Measurements from ENCODE around the gene ARPC1A.
"Not testable (repeated sequence)": the region's sequence is repeated elsewhere in the genome, so short reads cannot be mapped to it uniquely, and the experiment has no call there.

Gene ARPC1A

DNA sequence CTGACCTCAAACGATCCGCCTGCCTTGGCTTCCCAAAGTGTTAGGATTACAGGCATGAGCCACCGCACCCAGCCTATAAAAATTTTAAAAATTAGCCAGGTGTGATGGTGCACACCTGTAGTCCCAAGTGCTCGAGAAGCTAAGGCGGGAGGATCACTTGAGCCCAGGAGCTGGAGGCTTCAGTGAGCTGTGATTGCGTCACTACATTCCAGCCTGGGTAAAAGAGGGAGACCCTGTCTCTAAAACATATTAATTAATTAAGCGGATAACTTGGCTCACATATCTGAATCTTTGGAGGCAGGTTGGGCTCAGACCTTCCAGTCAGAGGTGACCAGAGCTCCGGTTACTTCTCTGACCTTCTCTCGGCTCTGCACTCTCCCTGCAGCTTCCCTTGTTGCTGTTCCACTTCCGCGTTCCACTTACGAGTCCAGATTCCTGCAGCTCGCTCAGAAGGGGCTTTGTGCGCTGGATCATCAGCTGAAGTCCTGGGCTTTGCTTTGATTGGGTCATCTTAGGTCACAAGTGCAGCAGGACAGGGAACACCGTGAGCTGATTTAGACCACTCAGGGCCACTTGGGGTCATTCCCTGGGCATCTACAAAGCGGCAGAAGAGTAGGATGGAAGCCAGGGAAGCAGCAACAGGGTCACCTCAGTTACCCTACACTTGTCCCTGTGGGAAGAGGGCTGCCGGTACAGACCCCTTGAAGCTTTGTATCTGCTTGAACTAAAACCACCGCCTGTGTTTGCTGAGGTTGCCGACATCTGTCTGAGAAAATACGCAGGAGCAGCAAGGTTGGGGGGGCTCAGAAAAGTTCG, 46.8 kb downstream of the ARPC1A start:
- DNase-seq: peak; percentile 41

DNA sequence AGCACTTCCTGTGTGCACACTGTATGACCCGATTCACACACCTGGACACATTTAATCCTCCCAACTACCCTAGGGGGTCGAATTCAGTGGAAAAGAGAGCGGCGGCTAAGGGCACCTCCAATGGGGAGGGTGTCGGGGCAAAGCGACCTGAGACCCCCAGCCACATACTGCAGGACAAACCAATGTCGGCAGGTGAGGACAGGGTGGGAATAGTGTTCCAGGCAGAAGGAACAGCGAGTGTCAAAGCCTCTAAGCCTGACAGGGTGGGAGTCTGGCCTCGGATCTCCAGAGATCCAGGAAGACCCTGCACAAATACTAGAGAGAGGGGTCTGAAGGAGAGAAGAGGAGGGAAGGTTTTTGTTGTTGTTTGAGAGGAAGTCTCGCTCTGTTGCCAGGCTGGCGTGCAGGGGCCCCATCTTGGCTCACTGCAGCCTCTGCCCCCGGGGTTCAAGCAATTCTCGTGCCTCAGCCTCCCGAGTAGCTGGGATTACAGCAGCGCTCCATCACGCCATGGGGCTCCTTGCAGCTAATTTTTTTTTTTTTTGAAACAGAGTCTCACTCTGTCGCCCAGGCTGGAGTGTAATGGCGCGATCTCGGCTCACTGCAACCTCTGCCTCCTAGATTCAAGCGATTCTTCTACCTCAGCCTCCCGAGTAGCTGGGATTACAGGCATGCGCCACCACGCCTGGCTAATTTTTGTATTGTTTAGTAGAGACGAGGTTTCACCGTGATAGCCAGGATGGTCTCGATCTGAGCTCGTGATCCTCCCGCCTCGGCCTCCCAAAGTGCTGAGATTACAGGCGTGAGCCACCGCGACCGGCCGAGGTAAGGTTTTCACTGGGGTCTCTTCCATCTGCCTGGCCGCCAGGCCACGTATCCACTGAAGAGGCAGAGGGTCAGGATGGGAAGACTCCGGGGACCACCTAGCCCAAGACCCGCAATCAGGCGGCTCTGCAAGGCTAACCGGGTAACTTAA, 47.7 kb downstream of the ARPC1A start:
- DNase-seq: no peak

DNA sequence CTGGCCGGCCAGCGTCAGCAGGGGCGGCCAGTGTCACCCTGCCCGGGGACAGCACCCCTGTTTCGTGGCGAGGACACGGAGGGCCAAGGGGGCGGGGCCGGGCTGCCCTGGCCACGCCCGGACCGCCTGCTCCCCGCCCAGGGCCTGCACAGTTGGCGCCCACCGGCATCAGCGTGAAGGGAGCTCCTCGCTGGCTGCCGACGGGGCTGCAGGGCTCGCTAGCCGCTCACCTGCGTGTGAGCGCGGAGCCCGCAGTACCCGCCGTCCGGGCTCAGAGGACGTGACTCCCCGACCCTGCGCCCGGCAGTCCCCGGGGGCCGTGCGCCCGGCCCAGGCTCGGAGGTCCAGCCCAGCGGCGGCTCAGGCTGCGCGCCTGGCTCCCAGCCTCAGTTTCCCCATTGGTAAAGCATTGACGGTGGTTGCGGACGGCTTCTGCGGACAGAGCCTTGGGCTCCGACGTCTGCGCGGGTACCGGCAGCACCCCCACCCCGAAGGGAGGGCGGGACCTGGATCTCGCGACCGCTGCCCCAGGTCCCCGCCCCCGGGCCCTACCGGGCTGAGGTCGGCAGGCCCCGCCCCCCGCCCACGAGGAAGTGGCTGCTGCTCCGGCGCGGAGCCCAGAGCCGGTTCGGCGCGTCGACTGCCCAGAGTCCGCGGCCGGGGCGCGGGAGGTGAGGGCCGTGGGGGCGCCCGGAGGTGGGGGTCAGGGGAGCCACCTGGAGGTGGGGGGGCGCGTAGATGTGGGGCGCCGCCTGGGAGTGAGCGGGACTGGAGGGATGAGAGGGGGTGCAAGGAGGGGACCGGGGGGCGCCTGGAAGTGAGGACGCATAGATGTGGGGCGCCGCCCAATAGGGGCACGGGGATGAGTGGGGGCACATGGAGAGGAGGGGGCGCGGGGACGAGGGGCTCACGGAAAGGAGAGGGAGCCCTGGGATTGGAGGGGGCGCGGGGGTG, 48.7 kb downstream of the ARPC1A start, which contains the start of gene ARPC1B:
Gene ARPC1B (plus strand): TSS at position 620 of the 954 bp plus-strand sequence. CDS start 10,985 bp downstream, outside the sequence.
- peak; percentile 62 for DNase-seq

DNA sequence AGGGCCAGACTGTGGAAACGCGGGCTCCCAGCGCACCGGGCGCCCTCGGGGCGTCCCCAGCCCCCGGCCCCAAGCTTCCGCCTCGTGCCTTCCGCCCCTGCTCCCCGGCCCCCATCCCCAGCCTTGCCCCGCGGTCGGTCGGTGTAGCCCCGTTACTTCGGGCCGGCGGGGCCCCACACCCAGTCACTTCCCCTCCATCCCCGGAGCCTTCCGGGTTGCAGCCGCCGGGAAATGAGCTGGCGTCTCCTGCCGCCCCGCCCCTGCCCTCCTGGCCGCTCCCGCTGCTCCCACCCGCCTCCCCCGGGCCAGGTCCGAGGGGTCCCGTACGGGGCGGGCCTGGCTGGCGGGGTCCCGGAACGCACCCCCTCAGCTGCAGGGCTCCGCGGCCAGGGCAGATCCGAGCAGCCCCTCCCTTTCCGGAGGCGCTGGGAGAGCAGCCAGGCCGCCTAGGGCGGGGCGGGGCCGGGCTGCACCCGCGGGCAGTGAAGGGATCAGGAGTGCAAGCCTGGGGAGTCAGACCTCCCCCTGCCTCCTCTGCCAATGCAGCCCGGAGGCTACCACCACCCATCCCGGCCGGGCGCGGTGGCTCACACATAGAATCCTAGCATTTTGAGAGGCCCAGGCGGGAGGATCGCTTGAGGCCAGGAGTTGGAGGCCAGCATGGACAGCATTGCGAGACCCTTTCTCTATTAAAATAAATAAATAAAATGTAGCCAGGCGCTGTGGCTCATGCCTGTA, 49.5 kb downstream of the ARPC1A start:
- DNase-seq: peak; percentile 51

DNA sequence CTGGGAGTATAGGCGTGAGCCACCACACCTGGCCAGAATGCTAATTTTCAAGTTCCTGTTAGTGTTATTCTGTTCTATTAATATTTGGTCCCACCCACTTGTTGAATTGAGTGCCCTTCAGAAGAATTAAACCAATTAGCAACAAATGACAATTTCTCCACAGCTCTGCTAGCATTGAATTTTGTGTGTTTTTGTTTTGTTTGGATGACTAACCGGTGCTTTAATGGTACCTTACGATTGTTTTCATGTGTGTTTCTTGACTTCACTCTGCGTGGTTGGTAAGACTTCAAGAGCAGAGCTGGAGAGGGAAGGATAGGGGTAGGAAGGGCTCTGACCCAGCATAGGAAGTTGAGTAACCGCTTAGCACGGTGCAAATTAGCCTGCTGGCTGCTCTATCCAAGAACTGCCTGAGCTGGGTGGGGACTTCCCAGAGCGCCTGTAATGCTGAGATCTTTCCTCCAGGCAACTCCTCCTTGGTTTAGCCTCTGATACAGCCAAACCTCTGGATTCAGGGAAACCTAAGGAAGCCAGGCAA, 53.4 kb downstream of the ARPC1A start:
- peak; percentile 86 for DNase-seq

DNA sequence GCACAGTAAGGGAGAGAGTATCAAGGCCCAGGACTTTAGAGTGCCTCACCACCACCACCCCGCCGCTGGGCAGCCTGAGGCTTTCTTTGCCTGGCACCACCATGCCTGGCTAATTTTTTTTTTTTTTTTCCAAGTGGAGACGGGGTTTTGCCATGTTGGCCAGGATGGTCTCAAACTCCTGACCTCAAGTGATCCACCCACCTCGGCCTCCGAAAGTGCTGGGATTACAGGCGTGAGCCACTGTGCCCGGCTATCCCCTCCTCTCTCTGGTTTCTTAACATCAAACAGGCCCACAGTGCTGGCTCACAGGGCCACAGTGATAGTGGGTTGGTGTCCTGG, 54.0 kb downstream of the ARPC1A start:
- DNase-seq: not testable (repeated sequence)

DNA sequence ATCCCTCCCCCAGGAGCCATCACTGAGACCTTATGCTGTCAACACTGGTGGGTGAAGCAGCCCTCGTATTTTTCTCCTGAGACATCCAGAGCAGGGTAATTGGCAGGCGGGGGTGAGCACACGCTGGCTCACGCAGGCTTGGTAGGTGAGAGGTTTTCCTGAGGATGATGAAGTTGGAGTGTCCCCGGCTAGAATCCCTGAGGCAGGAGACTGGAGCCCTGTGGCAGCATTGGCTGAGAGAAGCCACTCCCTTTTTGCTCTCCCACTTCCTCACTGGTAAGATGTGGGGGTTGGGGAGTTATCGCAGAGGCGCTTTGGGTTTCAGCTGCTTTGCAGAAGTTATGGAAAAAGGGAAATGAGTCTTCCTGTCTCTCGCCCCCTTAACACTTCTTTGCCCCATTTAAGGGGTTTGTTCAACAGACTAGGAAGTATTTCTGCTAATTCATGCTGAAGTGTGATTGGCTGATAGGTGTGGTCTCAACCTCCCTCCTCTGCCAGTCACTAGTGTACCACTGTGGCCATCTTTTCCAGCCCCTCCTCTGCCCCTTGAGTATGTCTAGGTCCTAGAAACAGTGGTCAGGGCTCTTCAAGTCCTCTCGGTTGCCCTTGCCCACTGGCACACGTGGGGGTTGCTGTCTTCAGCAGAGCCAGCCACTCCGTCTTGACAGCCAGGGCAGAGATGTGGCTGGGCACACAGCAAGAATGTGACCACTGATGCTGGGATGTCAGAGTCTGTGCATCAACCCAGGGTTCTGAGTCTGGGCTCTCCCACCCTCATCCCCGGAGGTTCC, 54.5 kb downstream of the ARPC1A start:
- DNase-seq: peak; percentile 99

DNA sequence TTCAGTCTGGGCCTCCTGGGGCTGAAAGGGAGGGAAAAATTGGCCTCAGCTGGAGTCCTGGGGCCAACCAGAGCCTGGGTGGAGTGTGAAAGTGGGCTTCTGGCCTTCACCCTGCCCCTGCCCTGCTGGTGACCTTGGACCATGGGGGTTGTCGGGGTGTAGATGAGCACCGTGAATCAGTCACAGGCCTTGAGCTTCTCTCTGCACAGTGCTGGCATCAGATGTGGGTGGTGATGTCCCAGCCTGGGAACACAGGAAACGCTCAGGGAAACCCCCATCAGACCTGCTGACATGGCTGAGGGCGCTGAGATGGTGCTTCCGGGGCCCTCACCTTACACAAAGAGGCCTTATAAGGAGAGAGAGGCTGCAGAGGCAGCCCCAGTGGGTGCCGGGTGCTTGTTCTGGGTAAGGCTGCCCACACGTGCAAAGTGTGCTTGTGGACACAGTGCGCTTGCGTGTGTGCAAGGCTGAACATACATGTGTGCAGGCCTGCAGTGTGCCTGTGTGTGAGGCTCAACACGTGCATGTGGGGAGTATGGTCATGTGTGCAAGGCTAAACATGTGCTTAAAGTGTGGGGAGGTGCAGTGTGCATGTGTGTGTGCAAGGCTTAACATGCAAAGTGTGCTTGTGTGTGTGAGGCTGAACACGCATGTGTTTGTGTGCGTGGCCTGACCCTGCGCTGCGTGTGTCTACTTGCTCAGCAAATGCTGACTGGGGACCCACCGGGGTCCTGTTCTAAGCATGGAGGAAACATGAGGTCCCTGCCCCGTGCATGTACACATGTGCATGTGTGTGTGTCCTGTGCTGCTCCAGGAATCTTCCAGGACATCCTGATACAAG, 55.3 kb downstream of the ARPC1A start:
- DNase-seq: no peak

DNA sequence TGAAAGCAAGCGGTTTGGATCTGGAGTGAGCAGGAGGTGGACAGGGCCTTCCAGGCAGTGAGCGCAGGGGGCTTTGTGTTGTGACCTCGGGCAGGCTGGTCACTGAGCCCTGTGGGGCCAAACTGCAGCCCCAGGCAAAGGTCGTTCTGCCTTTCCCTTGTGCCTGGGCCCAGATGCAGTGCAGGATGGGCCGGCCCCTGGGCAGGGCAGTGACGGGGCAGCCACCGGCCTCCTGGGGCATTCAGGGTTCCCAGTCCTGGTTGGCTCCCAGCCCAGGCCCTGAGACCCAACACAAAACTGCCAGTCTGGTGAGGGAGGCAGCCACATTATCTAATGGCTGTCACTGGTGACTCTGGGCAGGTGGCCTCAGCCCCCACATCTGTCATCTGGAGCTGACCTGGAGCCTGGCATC, 56.0 kb downstream of the ARPC1A start:
- no peak for DNase-seq

DNA sequence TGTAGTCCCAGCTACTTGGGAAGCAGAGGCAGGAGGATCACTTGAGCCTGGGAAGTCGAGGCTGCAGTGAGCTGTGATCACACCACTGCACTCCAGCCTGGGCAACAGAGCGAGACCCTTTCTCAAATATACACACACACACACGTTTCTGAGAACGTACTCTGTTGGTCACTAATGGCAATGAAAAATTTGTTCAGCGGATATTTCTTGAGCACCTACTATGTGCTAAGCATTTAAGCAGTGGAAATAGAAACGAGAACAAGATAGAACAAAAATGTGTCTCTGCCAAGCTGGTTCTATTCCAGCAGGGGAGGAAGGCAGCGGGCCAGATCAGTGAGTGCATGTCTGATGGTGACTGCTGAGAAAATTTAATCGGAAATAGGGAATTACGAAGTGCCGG, 57.5 kb downstream of the ARPC1A start:
- DNase-seq: no peak

DNA sequence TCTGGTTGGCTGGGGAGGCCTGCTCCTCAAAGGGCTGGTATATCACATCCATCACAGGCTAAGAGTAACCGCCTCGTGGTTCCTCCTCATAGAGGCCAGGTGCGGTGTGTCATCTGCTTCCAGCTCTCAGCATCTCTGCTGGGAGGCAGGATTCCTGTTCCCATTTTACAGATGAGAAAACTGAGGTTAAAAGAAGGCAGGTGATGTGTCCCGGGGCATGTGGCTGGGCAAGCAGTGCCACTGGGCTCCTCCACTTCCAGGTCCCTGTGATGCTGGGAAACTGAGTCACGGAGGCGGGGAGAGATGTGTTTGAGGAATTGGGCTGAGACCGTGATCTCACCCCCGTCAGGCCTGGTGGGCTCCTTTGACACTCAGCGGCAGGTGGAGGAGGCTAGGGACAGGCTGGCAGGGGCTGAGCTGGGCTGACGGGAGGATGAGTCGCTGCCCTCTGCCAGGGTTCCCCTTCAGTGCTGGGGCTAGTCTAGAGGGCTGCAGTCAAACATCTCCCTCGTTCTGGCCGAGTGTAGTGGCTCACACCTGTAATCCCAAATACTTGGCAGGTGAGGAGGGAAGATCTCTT, 58.2 kb downstream of the ARPC1A start:
- DNase-seq: no peak

DNA sequence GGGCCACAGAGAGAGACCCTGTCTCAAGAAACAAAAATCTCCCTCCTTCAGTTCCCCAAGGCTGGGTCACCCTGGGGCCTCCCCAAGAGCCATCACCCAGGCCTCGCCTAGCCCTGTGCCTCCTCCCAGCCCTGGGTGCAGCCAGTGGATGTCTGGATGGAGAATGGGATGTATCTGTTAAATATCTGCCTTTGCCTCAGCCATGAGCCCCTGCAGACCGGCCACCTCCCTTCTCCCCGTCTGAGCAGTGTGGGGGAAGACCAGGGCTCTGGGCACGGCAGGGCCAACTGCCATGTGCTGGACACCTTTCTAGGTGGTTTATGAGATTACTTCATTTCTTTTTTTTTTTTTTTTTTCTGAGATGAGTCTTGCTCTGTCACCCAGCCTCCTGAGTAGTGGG, 58.8 kb downstream of the ARPC1A start:
- no peak for DNase-seq

DNA sequence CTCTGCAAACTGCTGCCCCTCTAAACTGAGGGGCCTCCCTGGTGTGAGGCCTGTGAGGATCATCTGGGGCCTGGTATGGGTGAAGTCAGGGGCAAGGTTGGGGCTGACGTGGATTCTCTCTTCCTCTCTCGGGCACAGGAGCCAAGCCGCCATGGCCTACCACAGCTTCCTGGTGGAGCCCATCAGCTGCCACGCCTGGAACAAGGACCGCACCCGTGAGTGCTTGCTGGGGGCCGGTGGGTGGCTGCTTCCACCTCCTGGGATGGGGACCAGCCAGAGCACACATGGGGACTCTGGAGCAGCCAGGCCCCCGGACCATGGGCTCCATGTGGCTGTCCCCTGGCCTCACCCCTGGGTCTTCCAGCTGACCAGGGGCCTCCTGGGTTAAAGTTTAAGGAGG, 59.9 kb downstream of the ARPC1A start:
- peak; percentile 72 for DNase-seq

DNA sequence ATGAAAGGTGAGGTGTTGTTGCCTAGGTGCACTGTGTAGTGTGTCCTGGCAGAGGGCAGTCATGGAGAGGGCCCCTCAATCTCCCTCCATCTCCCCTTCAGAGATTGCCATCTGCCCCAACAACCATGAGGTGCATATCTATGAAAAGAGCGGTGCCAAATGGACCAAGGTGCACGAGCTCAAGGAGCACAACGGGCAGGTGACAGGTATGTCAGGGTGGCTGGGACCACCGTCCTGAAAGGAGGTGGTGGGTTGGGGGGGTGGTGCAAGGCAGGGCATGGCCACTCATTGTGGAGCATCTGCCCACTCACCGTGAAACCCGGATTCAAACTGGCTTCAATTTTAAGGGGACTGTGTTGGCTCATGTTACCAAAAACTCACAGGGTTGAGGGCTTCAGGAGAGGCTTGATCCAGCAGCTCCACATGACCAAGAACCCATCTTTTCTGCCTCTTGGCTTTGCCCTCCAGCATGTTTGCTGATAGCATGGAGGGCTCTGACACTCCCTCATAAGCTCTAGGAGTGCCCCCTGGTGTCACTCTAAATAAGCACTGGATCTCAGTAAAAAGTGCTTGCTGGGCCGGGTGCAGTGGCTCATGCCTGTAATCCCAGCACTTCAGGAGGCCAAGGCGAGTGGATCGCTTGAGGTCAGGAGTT, 61.0 kb downstream of the ARPC1A start:
- DNase-seq: peak; percentile 51

DNA sequence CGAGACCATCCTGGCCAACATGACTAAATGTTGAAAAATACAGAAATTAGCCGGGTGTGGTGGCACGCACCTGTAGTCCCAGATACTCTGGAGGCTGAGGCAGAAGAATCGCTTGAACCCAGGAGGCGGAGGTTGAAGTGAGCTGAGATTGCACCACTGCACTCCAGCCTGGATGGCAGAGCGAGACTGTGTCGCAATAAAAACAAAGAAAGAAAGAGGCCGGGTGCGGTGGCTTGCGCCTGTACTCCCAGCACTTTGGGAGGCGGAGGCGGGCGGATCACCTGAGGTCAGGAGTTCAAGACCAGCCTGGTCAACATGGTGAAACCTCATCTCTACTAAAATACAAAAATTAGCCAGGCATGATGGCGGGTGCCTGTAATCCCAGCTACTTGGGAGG, 61.5 kb downstream of the ARPC1A start:
- DNase-seq: peak; percentile 42

DNA sequence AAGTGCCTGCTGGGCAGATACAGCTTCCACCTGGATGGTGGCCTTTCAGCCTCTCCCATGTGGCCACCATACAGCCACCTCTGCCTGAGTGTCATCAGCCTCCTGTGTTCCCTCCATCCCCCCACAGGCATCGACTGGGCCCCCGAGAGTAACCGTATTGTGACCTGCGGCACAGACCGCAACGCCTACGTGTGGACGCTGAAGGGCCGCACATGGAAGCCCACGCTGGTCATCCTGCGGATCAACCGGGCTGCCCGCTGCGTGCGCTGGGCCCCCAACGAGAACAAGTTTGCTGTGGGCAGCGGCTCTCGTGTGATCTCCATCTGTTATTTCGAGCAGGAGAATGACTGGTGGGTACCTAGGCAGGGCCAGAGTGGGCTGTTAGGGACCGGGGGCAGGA, 62.2 kb downstream of the ARPC1A start:
- no peak for DNase-seq

DNA sequence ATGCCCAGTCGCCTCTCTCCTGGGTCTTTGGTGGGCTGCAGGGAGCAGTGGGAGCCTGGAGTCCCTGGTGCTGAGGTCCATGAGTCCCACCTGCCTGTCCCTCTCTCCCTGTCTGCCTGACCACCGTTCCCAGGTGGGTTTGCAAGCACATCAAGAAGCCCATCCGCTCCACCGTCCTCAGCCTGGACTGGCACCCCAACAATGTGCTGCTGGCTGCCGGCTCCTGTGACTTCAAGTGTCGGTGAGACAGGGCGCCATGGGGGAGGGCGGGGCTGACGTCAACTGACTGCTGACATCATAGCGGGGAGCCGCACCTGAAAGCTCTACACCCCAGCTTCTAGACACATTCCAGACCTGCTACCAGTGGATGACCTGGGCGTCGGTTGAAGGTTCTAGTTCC, 64.1 kb downstream of the ARPC1A start:
- no peak for DNase-seq

DNA sequence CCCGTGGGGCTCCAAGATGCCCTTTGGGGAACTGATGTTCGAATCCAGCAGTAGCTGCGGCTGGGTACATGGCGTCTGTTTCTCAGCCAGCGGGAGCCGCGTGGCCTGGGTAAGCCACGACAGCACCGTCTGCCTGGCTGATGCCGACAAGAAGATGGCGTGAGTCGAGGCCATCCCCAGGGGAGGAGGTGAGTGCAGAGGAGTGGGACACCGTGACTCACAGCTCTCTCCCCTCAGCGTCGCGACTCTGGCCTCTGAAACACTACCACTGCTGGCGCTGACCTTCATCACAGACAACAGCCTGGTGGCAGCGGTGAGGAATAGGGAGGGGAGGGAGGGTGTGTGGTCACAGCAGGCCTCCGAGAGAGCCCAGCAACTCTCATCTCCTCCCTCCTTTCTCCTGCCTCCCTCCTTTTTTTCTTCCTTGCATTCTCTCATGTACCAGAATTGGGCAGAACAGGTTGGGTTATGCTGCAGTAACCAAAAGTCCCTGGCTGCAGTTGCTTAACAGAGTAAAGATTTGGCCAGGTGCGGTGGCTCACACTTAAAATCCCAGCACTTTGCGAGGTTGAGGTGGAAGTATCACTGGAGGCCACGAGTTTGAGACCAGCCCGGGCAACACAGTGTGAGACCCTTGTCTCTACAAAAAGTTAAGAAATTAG, 65.4 kb downstream of the ARPC1A start:
- peak; percentile 32 for DNase-seq

Data from MV-4-11 (cell line).